B cell (primary cell): ENCODE data around the gene IGFL2. TPM values are rescaled to one million over a fixed set of nuclear protein-coding genes. Genes with fewer than 3 reads are reported as not detected.
"Not testable (repeated sequence)": the region's sequence is repeated elsewhere in the genome, so short reads cannot be mapped to it uniquely, and the experiment has no call there.

Source experiments
- ATAC-seq: fragments of 200-7000 bp; cut with Tn5 transposase; one replicate; pipeline ENCODE4 v1.10.0; 2021; ENCODE audit warnings: low read depth, mild to moderate bottlenecking, moderate number of reproducible peaks, moderate library complexity
- CTCF ChIA-PET: fragments of 350-600 bp; sonication (Branson Sonifier 250); formaldehyde crosslinking; loops from one replicate; lab custom pipeline; 2021; ENCODE audit warnings: antibody characterized with exemption, inconsistent platforms; lab: Charles Lee
- POLR2A ChIA-PET: fragments of 350-600 bp; sonication (Branson Sonifier 250); formaldehyde crosslinking; loops from one replicate; lab custom pipeline; 2021; ENCODE audit warnings: antibody characterized with exemption; lab: Charles Lee
- DNase-seq: peaks from one replicate; pipeline ENCODE4 v3.0.0; 2013
- H2AFZ ChIP-seq: 2 replicates; pipeline ENCODE4 v1.6.1; 2012; ENCODE audit warnings: mild to moderate bottlenecking, low read depth, low read length; ENCODE audit not compliant: insufficient read depth, poor library complexity, severe bottlenecking
- H3K27ac ChIP-seq, 2 donors: 1 replicate in 1 of 2; 2 replicates in 1 of 2; pipeline ENCODE4 v1.5.1; 2012 to 2013; ENCODE audit warnings: low read length in 2 of 2, mild to moderate bottlenecking in 2 of 2, moderate library complexity in 1 of 2
- H3K27me3 ChIP-seq, 4 experiments: fragments of 200-600 bp in 1 of 4; sonication (generic) in 1 of 4; replicated peaks in 1 of 4; 1 replicate in 2 of 4; 2 replicates in 2 of 4; pipeline versions ENCODE4 v1.6.1 to v1.7.0; 2013 to 2016; ENCODE audit warnings: low read length in 3 of 4, mild to moderate bottlenecking in 2 of 4, mixed read lengths in 1 of 4, moderate library complexity in 1 of 4; ENCODE audit not compliant: insufficient read depth in 4 of 4, control insufficient read depth in 3 of 4; ENCODE audit errors: control extremely low read depth in 1 of 4
- H3K36me3 ChIP-seq, 2 experiments: replicated peaks in 1 of 2; 1 replicate in 1 of 2; 2 replicates in 1 of 2; pipeline versions ENCODE4 v1.6.1 to v1.7.1; 2013; ENCODE audit warnings: low read length in 1 of 2; ENCODE audit not compliant: insufficient read depth in 2 of 2, control insufficient read depth in 1 of 2; ENCODE audit errors: control extremely low read depth in 1 of 2, extremely low read depth in 1 of 2
- H3K4me1 ChIP-seq, 2 donors: fragments of 200-600 bp in 1 of 2; sonication (generic) in 1 of 2; 1 replicate in 1 of 2; 2 replicates in 1 of 2; pipeline versions ENCODE4 v1.5.1 to v1.6.1; 2013 to 2017; ENCODE audit warnings: low read length in 2 of 2; ENCODE audit not compliant: control insufficient read depth in 2 of 2, insufficient read depth in 2 of 2
- H3K4me2 ChIP-seq: replicated peaks from 2 replicates; pipeline ENCODE3; 2012; ENCODE audit warnings: mild to moderate bottlenecking, low read depth, low read length; ENCODE audit not compliant: poor library complexity, severe bottlenecking
- H3K4me3 ChIP-seq, 5 experiments: fragments of 200-600 bp in 1 of 5; sonication (generic) in 1 of 5; 1 replicate in 3 of 5; 2 replicates in 2 of 5; pipeline versions ENCODE4 v1.5.1 to v1.7.0; 2011 to 2016; ENCODE audit warnings: low read length in 4 of 5, mild to moderate bottlenecking in 4 of 5, low read depth in 2 of 5, control low read depth in 1 of 5, moderate library complexity in 1 of 5; ENCODE audit not compliant: insufficient read depth in 1 of 5; ENCODE audit errors: control extremely low read depth in 1 of 5, extremely low read depth in 1 of 5
- H3K79me2 ChIP-seq: fragments of 200-600 bp; sonication (generic); one replicate; pipeline ENCODE4 v1.6.0; 2016; ENCODE audit warnings: low read length; ENCODE audit not compliant: control insufficient read depth, insufficient read depth
- H3K9ac ChIP-seq: fragments of 200-600 bp; sonication (generic); 2 replicates; pipeline ENCODE4 v1.6.1; 2017; ENCODE audit warnings: mild to moderate bottlenecking, low read length, moderate library complexity
- H3K9me3 ChIP-seq, 3 donors: one replicate each; pipeline versions ENCODE4 v1.6.1 to v1.7.1; 2013; ENCODE audit warnings: low read length in 2 of 3; ENCODE audit not compliant: control insufficient read depth in 2 of 3, insufficient read depth in 1 of 3; ENCODE audit errors: control extremely low read depth in 1 of 3
- H4K20me1 ChIP-seq: 2 replicates; pipeline ENCODE4 v1.6.0; 2012; ENCODE audit warnings: mild to moderate bottlenecking, low read length; ENCODE audit not compliant: insufficient read depth, control insufficient read depth, poor library complexity, severe bottlenecking
- H3K27ac Mint-ChIP-seq: one replicate; pipeline ENCODE4 v1.8.0; 2021; ENCODE audit warnings: mixed read lengths
- H3K27me3 Mint-ChIP-seq: one replicate; pipeline ENCODE4 v1.8.0; 2021; ENCODE audit warnings: mixed read lengths
- H3K4me1 Mint-ChIP-seq: one replicate; pipeline ENCODE4 v1.8.0; 2021; ENCODE audit warnings: mixed read lengths
- H3K4me3 Mint-ChIP-seq: one replicate; pipeline ENCODE4 v1.8.0; 2021; ENCODE audit warnings: mixed read lengths
- H3K9me3 Mint-ChIP-seq: one replicate; pipeline ENCODE4 v1.8.0; 2022; ENCODE audit warnings: mixed read lengths; ENCODE audit not compliant: insufficient read depth
- EZH2 ChIP-seq: IDR thresholded peaks from 2 replicates; pipeline ENCODE4 v1.6.1; 2012; ENCODE audit warnings: borderline replicate concordance, low read depth, mild to moderate bottlenecking, moderate library complexity, low read length; ENCODE audit not compliant: insufficient read depth, poor library complexity, severe bottlenecking
- WGBS: methylation state at CpG from one replicate; pipeline ENCODE4 v1.1.5; 2013; ENCODE audit warnings: missing lambda C conversion rate; ENCODE audit not compliant: insufficient coverage; 5-methylcytosine and 5-hydroxymethylcytosine counted together
- intact Hi-C: fragments of 100-400 bp; cut with micrococcal nuclease; formaldehyde crosslinking; loops from one replicate; pipeline ENCODE4 v1.10.0; 2022
- polyA plus RNA-seq: library from polyadenylated mRNA; depleted of rRNA; stranded (reverse); fragments of >200 nt; gene quantifications from 2 replicates; pipeline ENCODE4 v1.2.3, GENCODE V29; 2012
- total RNA-seq, 2 donors: library from RNA; stranded (reverse); fragments of 120-200 nt in 1 of 2; gene quantifications; 1 replicate in 1 of 2; 2 replicates in 1 of 2; pipeline versions ENCODE4 v1.2.3 to v1.2.4, GENCODE V29; 2013 to 2022
- TF ChIP-seq, protein P1 (sequence below): fragments of 200-600 bp; IDR thresholded peaks from one replicate; pipeline ENCODE4 v1.8.0; 2022; ENCODE audit warnings: antibody characterized with exemption, mild to moderate bottlenecking

The IGFL2 gene
- total and polyA plus RNA-seq, 2 donors (not counting 1 experiment from before 2014, with no cell fraction given): not detected

DNA sequence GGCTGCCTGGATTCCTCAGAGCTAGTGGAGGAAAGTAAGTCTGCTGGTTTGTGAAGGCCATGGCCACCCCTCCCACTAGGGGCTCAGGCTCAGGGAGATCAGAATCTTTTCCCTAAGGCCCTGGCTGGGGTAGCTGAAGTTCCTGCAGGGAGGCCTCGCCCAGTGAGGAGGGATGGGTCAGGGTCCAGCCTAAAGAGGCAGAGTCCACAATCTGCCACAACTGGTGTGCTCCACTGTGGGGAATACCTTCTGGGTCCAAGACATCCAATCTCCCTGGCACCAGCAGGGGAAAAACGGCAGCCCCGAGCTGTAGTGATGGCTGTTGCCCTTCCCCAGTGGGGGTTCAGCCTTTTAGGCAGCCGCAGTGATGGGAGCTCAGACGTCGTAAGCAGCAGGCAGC, 46.7 kb upstream of the IGFL2 start:
- no peak overlapping the region for H3K27ac Mint-ChIP-seq
- ChIA-PET POLR2A (no interaction called here), CTCF (no interaction called here)
- Histone ChIP-seq H3K4me3 (no peak overlapping the region), H3K27me3 (peaks cover 0 to 13% (median 6%) of the 10 kb centered on the region in 4 experiments), H3K9ac (no peak overlapping the region), H3K4me2 (no peak overlapping the region), H3K27ac (no peak overlapping the region), H3K79me2 (no peaks in the 10 kb centered on the region), H2AFZ (no peak overlapping the region), H3K36me3 (no peaks in the 10 kb centered on the region), H3K9me3 (peaks cover 0 to 9% (median 8%) of the 10 kb centered on the region in 3 donors), H3K4me1 (no peaks in the 10 kb centered on the region), H4K20me1 (no peaks in the 10 kb centered on the region)
- no peaks in the 10 kb centered on the region for H3K4me1 Mint-ChIP-seq
- intact Hi-C loops: no loop called here
- peaks cover 8% of the 10 kb centered on the region for H3K9me3 Mint-ChIP-seq
- ATAC-seq (no peak), DNase-seq (no peak)
- no peak overlapping the region for H3K4me3 Mint-ChIP-seq
- 69% methylated on average over 6 of the region's 6 CpGs for WGBS
- TF ChIP-seq EZH2: no peak
- TF ChIP-seq, protein P1, sequence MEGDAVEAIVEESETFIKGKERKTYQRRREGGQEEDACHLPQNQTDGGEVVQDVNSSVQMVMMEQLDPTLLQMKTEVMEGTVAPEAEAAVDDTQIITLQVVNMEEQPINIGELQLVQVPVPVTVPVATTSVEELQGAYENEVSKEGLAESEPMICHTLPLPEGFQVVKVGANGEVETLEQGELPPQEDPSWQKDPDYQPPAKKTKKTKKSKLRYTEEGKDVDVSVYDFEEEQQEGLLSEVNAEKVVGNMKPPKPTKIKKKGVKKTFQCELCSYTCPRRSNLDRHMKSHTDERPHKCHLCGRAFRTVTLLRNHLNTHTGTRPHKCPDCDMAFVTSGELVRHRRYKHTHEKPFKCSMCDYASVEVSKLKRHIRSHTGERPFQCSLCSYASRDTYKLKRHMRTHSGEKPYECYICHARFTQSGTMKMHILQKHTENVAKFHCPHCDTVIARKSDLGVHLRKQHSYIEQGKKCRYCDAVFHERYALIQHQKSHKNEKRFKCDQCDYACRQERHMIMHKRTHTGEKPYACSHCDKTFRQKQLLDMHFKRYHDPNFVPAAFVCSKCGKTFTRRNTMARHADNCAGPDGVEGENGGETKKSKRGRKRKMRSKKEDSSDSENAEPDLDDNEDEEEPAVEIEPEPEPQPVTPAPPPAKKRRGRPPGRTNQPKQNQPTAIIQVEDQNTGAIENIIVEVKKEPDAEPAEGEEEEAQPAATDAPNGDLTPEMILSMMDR: no peak
- peaks cover 29% of the 10 kb centered on the region for H3K27me3 Mint-ChIP-seq

GRCh38 chr19:46102333-46102732, 45.7 kb upstream of the IGFL2 start:
- H4K20me1 ChIP-seq, POLR2A ChIA-PET, H3K4me3 Mint-ChIP-seq, H3K27ac Mint-ChIP-seq, H2AFZ ChIP-seq, ATAC-seq, H3K4me2 ChIP-seq, intact Hi-C loops, H3K9me3 Mint-ChIP-seq, H3K4me1 Mint-ChIP-seq, H3K79me2 ChIP-seq, H3K4me1 ChIP-seq, DNase-seq, H3K9me3 ChIP-seq, H3K9ac ChIP-seq, H3K4me3 ChIP-seq, H3K36me3 ChIP-seq, H3K27ac ChIP-seq, CTCF ChIA-PET: not testable (repeated sequence)
- 56% methylated on average over 1 of the region's 7 CpGs for WGBS
- peaks cover 0 to 13% (median 6%) of the 10 kb centered on the region in 4 experiments for H3K27me3 ChIP-seq
- H3K27me3 Mint-ChIP-seq: peaks cover 19% of the 10 kb centered on the region
